B cell (primary cell): Measurements from ENCODE around the gene DAO. TPM values are rescaled to one million over a fixed set of nuclear protein-coding genes. Genes with fewer than 3 reads are reported as not detected.

ENCODE experiments used
- ATAC-seq: fragments of 200-7000 bp; cut with Tn5 transposase; one replicate; pipeline ENCODE4 v1.10.0; 2021; ENCODE audit warnings: low read depth, mild to moderate bottlenecking, moderate number of reproducible peaks, moderate library complexity
- CTCF ChIA-PET: fragments of 350-600 bp; sonication (Branson Sonifier 250); formaldehyde crosslinking; loops from one replicate; lab custom pipeline; 2021; ENCODE audit warnings: antibody characterized with exemption, inconsistent platforms; lab: Charles Lee
- POLR2A ChIA-PET: fragments of 350-600 bp; sonication (Branson Sonifier 250); formaldehyde crosslinking; loops from one replicate; lab custom pipeline; 2021; ENCODE audit warnings: antibody characterized with exemption; lab: Charles Lee
- DNase-seq: peaks from one replicate; pipeline ENCODE4 v3.0.0; 2013
- H2AFZ ChIP-seq: 2 replicates; pipeline ENCODE4 v1.6.1; 2012; ENCODE audit warnings: mild to moderate bottlenecking, low read depth, low read length; ENCODE audit not compliant: insufficient read depth, poor library complexity, severe bottlenecking
- H3K27ac ChIP-seq, 2 donors: 1 replicate in 1 of 2; 2 replicates in 1 of 2; pipeline ENCODE4 v1.5.1; 2012 to 2013; ENCODE audit warnings: low read length in 2 of 2, mild to moderate bottlenecking in 2 of 2, moderate library complexity in 1 of 2
- H3K27me3 ChIP-seq, 4 experiments: fragments of 200-600 bp in 1 of 4; sonication (generic) in 1 of 4; replicated peaks in 1 of 4; 1 replicate in 2 of 4; 2 replicates in 2 of 4; pipeline versions ENCODE4 v1.6.1 to v1.7.0; 2013 to 2016; ENCODE audit warnings: low read length in 3 of 4, mild to moderate bottlenecking in 2 of 4, mixed read lengths in 1 of 4, moderate library complexity in 1 of 4; ENCODE audit not compliant: insufficient read depth in 4 of 4, control insufficient read depth in 3 of 4; ENCODE audit errors: control extremely low read depth in 1 of 4
- H3K36me3 ChIP-seq, 2 experiments: replicated peaks in 1 of 2; 1 replicate in 1 of 2; 2 replicates in 1 of 2; pipeline versions ENCODE4 v1.6.1 to v1.7.1; 2013; ENCODE audit warnings: low read length in 1 of 2; ENCODE audit not compliant: insufficient read depth in 2 of 2, control insufficient read depth in 1 of 2; ENCODE audit errors: control extremely low read depth in 1 of 2, extremely low read depth in 1 of 2
- H3K4me1 ChIP-seq, 2 donors: fragments of 200-600 bp in 1 of 2; sonication (generic) in 1 of 2; 1 replicate in 1 of 2; 2 replicates in 1 of 2; pipeline versions ENCODE4 v1.5.1 to v1.6.1; 2013 to 2017; ENCODE audit warnings: low read length in 2 of 2; ENCODE audit not compliant: control insufficient read depth in 2 of 2, insufficient read depth in 2 of 2
- H3K4me2 ChIP-seq: replicated peaks from 2 replicates; pipeline ENCODE3; 2012; ENCODE audit warnings: mild to moderate bottlenecking, low read depth, low read length; ENCODE audit not compliant: poor library complexity, severe bottlenecking
- H3K4me3 ChIP-seq, 5 experiments: fragments of 200-600 bp in 1 of 5; sonication (generic) in 1 of 5; 1 replicate in 3 of 5; 2 replicates in 2 of 5; pipeline versions ENCODE4 v1.5.1 to v1.7.0; 2011 to 2016; ENCODE audit warnings: low read length in 4 of 5, mild to moderate bottlenecking in 4 of 5, low read depth in 2 of 5, control low read depth in 1 of 5, moderate library complexity in 1 of 5; ENCODE audit not compliant: insufficient read depth in 1 of 5; ENCODE audit errors: control extremely low read depth in 1 of 5, extremely low read depth in 1 of 5
- H3K79me2 ChIP-seq: fragments of 200-600 bp; sonication (generic); one replicate; pipeline ENCODE4 v1.6.0; 2016; ENCODE audit warnings: low read length; ENCODE audit not compliant: control insufficient read depth, insufficient read depth
- H3K9ac ChIP-seq: fragments of 200-600 bp; sonication (generic); 2 replicates; pipeline ENCODE4 v1.6.1; 2017; ENCODE audit warnings: mild to moderate bottlenecking, low read length, moderate library complexity
- H3K9me3 ChIP-seq, 3 donors: one replicate each; pipeline versions ENCODE4 v1.6.1 to v1.7.1; 2013; ENCODE audit warnings: low read length in 2 of 3; ENCODE audit not compliant: control insufficient read depth in 2 of 3, insufficient read depth in 1 of 3; ENCODE audit errors: control extremely low read depth in 1 of 3
- H4K20me1 ChIP-seq: 2 replicates; pipeline ENCODE4 v1.6.0; 2012; ENCODE audit warnings: mild to moderate bottlenecking, low read length; ENCODE audit not compliant: insufficient read depth, control insufficient read depth, poor library complexity, severe bottlenecking
- H3K27ac Mint-ChIP-seq: one replicate; pipeline ENCODE4 v1.8.0; 2021; ENCODE audit warnings: mixed read lengths
- H3K27me3 Mint-ChIP-seq: one replicate; pipeline ENCODE4 v1.8.0; 2021; ENCODE audit warnings: mixed read lengths
- H3K4me1 Mint-ChIP-seq: one replicate; pipeline ENCODE4 v1.8.0; 2021; ENCODE audit warnings: mixed read lengths
- H3K4me3 Mint-ChIP-seq: one replicate; pipeline ENCODE4 v1.8.0; 2021; ENCODE audit warnings: mixed read lengths
- H3K9me3 Mint-ChIP-seq: one replicate; pipeline ENCODE4 v1.8.0; 2022; ENCODE audit warnings: mixed read lengths; ENCODE audit not compliant: insufficient read depth
- EZH2 ChIP-seq: IDR thresholded peaks from 2 replicates; pipeline ENCODE4 v1.6.1; 2012; ENCODE audit warnings: borderline replicate concordance, low read depth, mild to moderate bottlenecking, moderate library complexity, low read length; ENCODE audit not compliant: insufficient read depth, poor library complexity, severe bottlenecking
- WGBS: methylation state at CpG from one replicate; pipeline ENCODE4 v1.1.5; 2013; ENCODE audit warnings: missing lambda C conversion rate; ENCODE audit not compliant: insufficient coverage; 5-methylcytosine and 5-hydroxymethylcytosine counted together
- intact Hi-C: fragments of 100-400 bp; cut with micrococcal nuclease; formaldehyde crosslinking; loops from one replicate; pipeline ENCODE4 v1.10.0; 2022
- polyA plus RNA-seq: library from polyadenylated mRNA; depleted of rRNA; stranded (reverse); fragments of >200 nt; gene quantifications from 2 replicates; pipeline ENCODE4 v1.2.3, GENCODE V29; 2012
- total RNA-seq, 2 donors: library from RNA; stranded (reverse); fragments of 120-200 nt in 1 of 2; gene quantifications; 1 replicate in 1 of 2; 2 replicates in 1 of 2; pipeline versions ENCODE4 v1.2.3 to v1.2.4, GENCODE V29; 2013 to 2022
- TF ChIP-seq, protein P1 (sequence below): fragments of 200-600 bp; IDR thresholded peaks from one replicate; pipeline ENCODE4 v1.8.0; 2022; ENCODE audit warnings: antibody characterized with exemption, mild to moderate bottlenecking

DAO gene
- total and polyA plus RNA-seq, 2 donors (not counting 1 experiment from before 2014, with no cell fraction given): not detected

DNA sequence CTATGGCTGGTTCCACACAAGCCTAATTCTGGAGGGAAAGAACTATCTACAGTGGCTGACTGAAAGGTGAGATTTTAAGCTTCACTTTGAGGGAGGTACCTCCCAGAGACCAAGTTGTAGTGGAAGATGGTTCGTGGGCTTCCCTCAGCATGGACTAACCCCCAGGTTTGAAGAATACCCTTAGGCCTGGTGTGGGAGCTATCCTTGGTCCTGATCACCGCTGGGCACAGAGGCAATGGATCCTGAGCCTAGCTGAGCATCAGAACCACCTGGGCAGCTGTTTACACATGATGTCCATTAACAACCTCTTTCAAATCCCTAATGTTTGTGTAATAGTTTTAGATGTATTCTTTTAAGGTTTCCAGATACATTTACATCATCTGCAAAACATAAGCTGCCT, 10.3 kb downstream of the DAO start:
- ATAC-seq (no peak), DNase-seq (no peak)
- no peak overlapping the region for H3K4me3 Mint-ChIP-seq
- Histone ChIP-seq H3K27ac (no peak overlapping the region), H4K20me1 (no peaks in the 10 kb centered on the region), H3K79me2 (no peaks in the 10 kb centered on the region), H3K9ac (no peak overlapping the region), H3K36me3 (no peaks in the 10 kb centered on the region), H3K4me1 (no peaks in the 10 kb centered on the region), H3K4me2 (no peak overlapping the region), H3K9me3 (peaks cover 0 to 10% (median 2%) of the 10 kb centered on the region in 3 donors), H3K27me3 (no peaks in the 10 kb centered on the region), H3K4me3 (no peak overlapping the region), H2AFZ (no peak overlapping the region)
- ChIA-PET CTCF (interaction anchor here (2.1 to 3.7 kb wide), 2 partner anchors 60 to 63 kb away, joined by 9 to 14 read pairs; no protein-coding TSS in a partner anchor), POLR2A (no interaction called here)
- H3K27me3 Mint-ChIP-seq: peaks cover 3% of the 10 kb centered on the region
- TF ChIP-seq, protein P1, sequence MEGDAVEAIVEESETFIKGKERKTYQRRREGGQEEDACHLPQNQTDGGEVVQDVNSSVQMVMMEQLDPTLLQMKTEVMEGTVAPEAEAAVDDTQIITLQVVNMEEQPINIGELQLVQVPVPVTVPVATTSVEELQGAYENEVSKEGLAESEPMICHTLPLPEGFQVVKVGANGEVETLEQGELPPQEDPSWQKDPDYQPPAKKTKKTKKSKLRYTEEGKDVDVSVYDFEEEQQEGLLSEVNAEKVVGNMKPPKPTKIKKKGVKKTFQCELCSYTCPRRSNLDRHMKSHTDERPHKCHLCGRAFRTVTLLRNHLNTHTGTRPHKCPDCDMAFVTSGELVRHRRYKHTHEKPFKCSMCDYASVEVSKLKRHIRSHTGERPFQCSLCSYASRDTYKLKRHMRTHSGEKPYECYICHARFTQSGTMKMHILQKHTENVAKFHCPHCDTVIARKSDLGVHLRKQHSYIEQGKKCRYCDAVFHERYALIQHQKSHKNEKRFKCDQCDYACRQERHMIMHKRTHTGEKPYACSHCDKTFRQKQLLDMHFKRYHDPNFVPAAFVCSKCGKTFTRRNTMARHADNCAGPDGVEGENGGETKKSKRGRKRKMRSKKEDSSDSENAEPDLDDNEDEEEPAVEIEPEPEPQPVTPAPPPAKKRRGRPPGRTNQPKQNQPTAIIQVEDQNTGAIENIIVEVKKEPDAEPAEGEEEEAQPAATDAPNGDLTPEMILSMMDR: no peak
- no peak for TF ChIP-seq EZH2
- 100% methylated on average over 1 of the region's 2 CpGs for WGBS
- intact Hi-C loops: no loop called here
- H3K27ac Mint-ChIP-seq: no peak overlapping the region
- no peaks in the 10 kb centered on the region for H3K9me3 Mint-ChIP-seq
- H3K4me1 Mint-ChIP-seq: no peaks in the 10 kb centered on the region

DNA sequence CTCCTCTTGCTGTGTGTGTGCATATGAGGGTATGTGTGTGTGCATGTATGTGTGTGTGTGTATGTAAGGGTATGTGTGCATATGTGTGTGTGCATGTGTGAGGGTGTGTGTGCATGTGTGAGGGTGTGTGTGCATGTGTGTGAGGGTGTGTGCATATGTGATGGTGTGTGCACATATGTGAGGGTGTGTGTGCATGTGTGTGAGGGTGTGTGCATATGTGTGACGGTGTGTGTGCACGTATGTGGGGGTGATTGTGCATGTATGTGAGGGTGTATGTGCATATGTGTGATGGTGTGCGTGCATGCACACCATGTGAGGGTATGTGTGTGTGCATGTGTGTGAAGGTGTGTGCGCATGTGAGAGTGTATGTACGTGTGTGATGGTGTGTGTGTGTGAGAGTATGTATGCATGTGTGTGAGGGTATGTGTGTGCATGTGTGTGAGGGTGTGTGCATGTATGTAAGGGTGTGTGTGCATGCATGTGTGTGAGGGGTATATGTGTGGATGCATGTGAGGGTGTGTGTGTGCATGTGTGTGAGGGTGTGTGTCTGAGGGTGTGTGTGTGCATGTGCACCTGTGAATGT, 15.4 kb downstream of the DAO start:
- Histone ChIP-seq H3K4me1 (no peaks in the 10 kb centered on the region), H3K9ac (no peak overlapping the region), H3K36me3 (no peaks in the 10 kb centered on the region), H3K27ac (no peak overlapping the region), H3K4me3 (no peak overlapping the region), H3K9me3 (peaks cover 0 to 6% (median 2%) of the 10 kb centered on the region in 3 donors), H4K20me1 (no peaks in the 10 kb centered on the region), H2AFZ (no peak overlapping the region), H3K4me2 (no peak overlapping the region), H3K27me3 (peaks cover 0 to 20% (median 2%) of the 10 kb centered on the region in 4 experiments), H3K79me2 (no peaks in the 10 kb centered on the region)
- Mint-ChIP-seq H3K27me3 (peaks cover 15% of the 10 kb centered on the region), H3K4me3 (no peak overlapping the region), H3K27ac (no peak overlapping the region), H3K4me1 (no peaks in the 10 kb centered on the region), H3K9me3 (no peaks in the 10 kb centered on the region)
- intact Hi-C loops: no loop called here
- no peak for TF ChIP-seq EZH2
- TF ChIP-seq, protein P1: no peak
- ATAC-seq: no peak
- 87% methylated on average over 5 of the region's 5 CpGs for WGBS
- no peak for DNase-seq
- ChIA-PET POLR2A (no interaction called here), CTCF (interaction anchor here (1.0 kb wide), 1 partner anchor 11 kb away, joined by 3 read pairs; no protein-coding TSS in a partner anchor)
